ENCODE data around the gene ALDH2. TPM values are rescaled to one million over a fixed set of nuclear protein-coding genes. Genes with fewer than 3 reads are reported as not detected.

The ALDH2 gene
- total RNA-seq, 2 donors from 2014 or later: 48.8 to 57.3 TPM

DNA sequence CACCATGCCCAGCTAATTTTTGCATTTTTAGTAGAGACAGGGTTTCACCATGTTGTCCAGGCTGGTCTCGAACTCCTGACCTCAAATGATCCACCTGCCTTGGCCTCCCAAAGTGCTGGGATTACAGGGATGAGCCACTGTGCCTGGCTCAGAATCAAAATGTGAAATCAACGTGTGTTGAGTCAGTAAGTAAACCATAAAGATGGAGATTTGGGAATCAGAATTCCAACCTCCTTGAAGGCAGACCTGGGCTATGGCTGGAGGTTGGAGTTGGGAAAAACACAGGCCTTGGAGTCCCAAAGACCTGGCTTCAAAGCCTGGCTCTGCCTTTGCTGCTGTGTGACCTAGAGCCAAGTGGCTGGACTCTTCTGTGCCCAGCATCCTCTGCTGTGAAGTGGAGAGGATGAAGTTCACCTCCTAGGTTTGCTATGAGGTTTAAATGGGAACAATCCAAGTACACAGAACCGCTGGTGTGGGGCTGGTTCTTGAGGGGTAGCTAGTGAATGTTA lies 10.2 kb downstream of the ALDH2 start:
- Histone ChIP-seq H3K4me3 (no peak overlapping the region), H3K4me1 (peaks cover 95% of the 10 kb centered on the region), H3K9me3 (no peaks in the 10 kb centered on the region), H3K36me3 (replicated peaks in 1 of 2; ENCODE audit: insufficient read depth in 1 of 2, low read depth in 2 of 2) (no peaks in the 10 kb centered on the region), H3K27me3 (no peaks in the 10 kb centered on the region), H3K27ac (peak overlapping the region; percentile 91 to 96 (median 94))
- no peak for TF ChIP-seq POLR2A (IDR thresholded peaks at IDR 0.05)
- TF ChIP-seq, protein P1, sequence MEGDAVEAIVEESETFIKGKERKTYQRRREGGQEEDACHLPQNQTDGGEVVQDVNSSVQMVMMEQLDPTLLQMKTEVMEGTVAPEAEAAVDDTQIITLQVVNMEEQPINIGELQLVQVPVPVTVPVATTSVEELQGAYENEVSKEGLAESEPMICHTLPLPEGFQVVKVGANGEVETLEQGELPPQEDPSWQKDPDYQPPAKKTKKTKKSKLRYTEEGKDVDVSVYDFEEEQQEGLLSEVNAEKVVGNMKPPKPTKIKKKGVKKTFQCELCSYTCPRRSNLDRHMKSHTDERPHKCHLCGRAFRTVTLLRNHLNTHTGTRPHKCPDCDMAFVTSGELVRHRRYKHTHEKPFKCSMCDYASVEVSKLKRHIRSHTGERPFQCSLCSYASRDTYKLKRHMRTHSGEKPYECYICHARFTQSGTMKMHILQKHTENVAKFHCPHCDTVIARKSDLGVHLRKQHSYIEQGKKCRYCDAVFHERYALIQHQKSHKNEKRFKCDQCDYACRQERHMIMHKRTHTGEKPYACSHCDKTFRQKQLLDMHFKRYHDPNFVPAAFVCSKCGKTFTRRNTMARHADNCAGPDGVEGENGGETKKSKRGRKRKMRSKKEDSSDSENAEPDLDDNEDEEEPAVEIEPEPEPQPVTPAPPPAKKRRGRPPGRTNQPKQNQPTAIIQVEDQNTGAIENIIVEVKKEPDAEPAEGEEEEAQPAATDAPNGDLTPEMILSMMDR (IDR thresholded peaks at IDR 0.05): no peak
- DNase-seq: no peak
- no peak for ATAC-seq
- intact Hi-C loops (cut with DNase I): no loop called here
- WGBS, 2 donors: 47 to 56% methylated on average over 3 of the region's 3 CpGs

DNA sequence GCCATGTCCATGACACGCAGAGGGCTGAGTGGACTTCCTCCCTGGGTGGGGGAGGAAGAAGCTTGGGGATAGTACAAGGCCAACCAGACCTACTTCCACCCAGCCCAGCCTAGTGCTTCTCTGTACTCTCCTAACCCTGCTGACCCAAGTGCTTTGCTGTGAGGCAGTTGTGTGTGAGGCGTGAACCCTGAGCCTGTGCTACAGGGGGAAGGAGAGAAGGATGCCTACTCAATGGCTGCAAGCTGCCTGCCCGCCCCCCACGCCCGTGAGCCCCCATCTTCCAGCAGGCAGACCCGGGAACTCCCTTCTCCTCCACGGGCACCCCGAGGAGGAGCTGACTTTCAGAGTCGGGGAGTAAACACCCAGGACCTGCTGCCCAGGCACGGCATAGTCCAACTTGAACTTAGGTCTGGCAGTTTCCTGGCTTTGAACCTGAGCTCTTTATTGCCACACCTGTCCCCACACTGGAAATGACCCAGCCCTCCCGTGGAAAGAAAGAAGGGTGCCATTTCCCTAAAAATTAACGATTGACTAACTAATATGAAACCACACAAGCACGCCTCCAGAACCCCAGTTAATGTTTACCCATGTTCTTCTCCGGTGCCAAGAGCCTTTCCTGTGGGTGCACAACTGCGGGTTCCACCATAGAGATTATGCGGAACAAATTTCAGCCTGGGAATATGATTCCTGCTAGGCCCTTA lies 10.8 kb downstream of the ALDH2 start:
- WGBS, 2 donors: 11 to 13% methylated on average over 11 to 16 of the region's 16 CpGs
- H3K9me3 ChIP-seq: no peaks in the 10 kb centered on the region
- no peak overlapping the region for H3K4me3 ChIP-seq
- intact Hi-C loops (cut with DNase I): no loop called here
- peak overlapping the region; percentile 91 to 96 (median 94) for H3K27ac ChIP-seq
- no peaks in the 10 kb centered on the region for H3K36me3 ChIP-seq (replicated peaks in 1 of 2; ENCODE audit: insufficient read depth in 1 of 2, low read depth in 2 of 2)
- peak; percentile 87 for ATAC-seq
- no peaks in the 10 kb centered on the region for H3K27me3 ChIP-seq
- H3K4me1 ChIP-seq: peaks cover 94% of the 10 kb centered on the region
- peak in 2 of 3 donors; percentile 40 to 45 for TF ChIP-seq POLR2A (IDR thresholded peaks at IDR 0.05)
- TF ChIP-seq, protein P1 (IDR thresholded peaks at IDR 0.05): peak in 2 of 7 experiments; percentile 11 to 29
- DNase-seq: peak; percentile 87 to 96 (median 92)

DNA sequence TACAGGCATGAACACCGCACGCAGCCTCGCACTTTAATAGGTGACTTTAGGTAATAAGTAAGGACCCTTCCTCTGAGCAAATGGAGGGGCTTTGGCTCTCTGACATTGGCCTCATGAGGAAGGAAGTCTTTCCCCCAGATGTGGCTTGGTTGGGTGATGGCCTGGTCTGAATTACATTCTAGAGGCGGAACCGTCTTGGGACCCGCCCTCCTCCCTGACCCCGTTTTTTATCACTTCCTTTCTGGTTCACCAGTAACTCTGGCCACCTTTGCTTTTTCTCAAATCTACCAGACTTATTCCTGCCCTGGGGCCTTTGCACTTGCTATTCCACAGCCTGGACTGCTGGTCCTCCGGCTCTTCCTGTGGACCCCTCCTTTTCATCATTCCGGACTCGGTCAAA lies 13.4 kb downstream of the ALDH2 start:
- intact Hi-C loops (cut with DNase I): no loop called here
- Histone ChIP-seq H3K27ac (peak overlapping the region; percentile 40 to 69 (median 62)), H3K4me1 (peaks cover 71% of the 10 kb centered on the region), H3K9me3 (no peaks in the 10 kb centered on the region), H3K27me3 (no peaks in the 10 kb centered on the region), H3K4me3 (no peak overlapping the region), H3K36me3 (replicated peaks in 1 of 2; ENCODE audit: insufficient read depth in 1 of 2, low read depth in 2 of 2) (peaks cover 0 to 12% of the 10 kb centered on the region in 2 donors)
- DNase-seq (no peak), ATAC-seq (no peak)
- 84 to 91% methylated on average over 10 of the region's 10 CpGs for WGBS, 2 donors
- no peak for TF ChIP-seq POLR2A (IDR thresholded peaks at IDR 0.05)
- TF ChIP-seq, protein P1 (IDR thresholded peaks at IDR 0.05): no peak

DNA sequence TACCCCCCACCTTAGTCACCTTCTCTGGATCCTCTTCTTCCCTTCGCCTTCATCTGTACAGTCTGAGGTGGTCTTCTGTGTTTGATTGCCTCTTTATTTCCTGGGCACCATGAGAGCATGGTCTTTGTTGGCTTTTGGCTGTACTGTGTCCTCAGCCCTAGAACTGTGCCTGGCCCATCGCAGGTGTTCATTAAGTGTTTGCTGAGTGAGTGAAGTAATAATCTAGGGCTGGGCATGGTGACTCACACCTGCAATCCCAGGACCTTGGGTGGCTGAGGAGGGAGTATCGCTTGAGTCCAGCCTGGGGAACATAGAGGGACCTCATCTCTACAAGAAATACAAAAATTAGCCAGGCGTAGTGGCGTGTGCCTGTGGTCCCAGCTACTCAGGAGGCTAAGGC lies 13.9 kb downstream of the ALDH2 start:
- peak in 2 of 3 donors; percentile 16 to 22 for TF ChIP-seq POLR2A (IDR thresholded peaks at IDR 0.05)
- TF ChIP-seq, protein P1 (IDR thresholded peaks at IDR 0.05): no peak
- no peaks in the 10 kb centered on the region for H3K27me3 ChIP-seq
- 77 to 86% methylated on average over 5 of the region's 5 CpGs for WGBS, 2 donors
- H3K4me1 ChIP-seq: peaks cover 71% of the 10 kb centered on the region
- no peak overlapping the region for H3K4me3 ChIP-seq
- H3K9me3 ChIP-seq: no peaks in the 10 kb centered on the region
- intact Hi-C loops (cut with DNase I): no loop called here
- ATAC-seq (peak; percentile 43), DNase-seq (peak; percentile 54 to 82 (median 60))
- peak overlapping the region; percentile 40 to 69 (median 62) for H3K27ac ChIP-seq
- peaks cover 0 to 16% of the 10 kb centered on the region in 2 donors for H3K36me3 ChIP-seq (replicated peaks in 1 of 2; ENCODE audit: insufficient read depth in 1 of 2, low read depth in 2 of 2)
